Endothelial cell of umbilical vein (primary cell): ENCODE measurements around the gene SMIM24. TPM values are rescaled to one million over a fixed set of nuclear protein-coding genes. Genes with fewer than 3 reads are reported as not detected.

Experiments
- BruUV-seq: library from RNA; stranded (reverse); fragments of 400-500 nt; replicated peaks from 2 replicates; lab custom pipeline; 2021; lab: Mats Ljungman, UMichigan
- CTCF ChIA-PET: fragments of 300-600, 350-600 bp; sonication (Branson Sonifier 250); formaldehyde crosslinking; loops from one replicate; lab custom pipeline; 2021; ENCODE audit warnings: antibody characterized with exemption, inconsistent platforms; lab: Charles Lee
- POLR2A ChIA-PET: fragments of 300-600, 350-600 bp; sonication (Branson Sonifier 250); formaldehyde crosslinking; loops from one replicate; lab custom pipeline; 2021; ENCODE audit warnings: antibody characterized with exemption, inconsistent platforms; lab: Charles Lee
- DNase-seq: peaks from one replicate; pipeline ENCODE4 v3.0.0-alpha.2; 2011; ENCODE audit warnings: low read depth, low spot score
- FAIRE-seq: peaks from 2 replicates; lab custom pipeline; 2011; peaks lifted over from hg19 to GRCh38; lab: Jason Lieb, UNC
- H2AFZ ChIP-seq: 2 replicates; pipeline ENCODE4 v1.6.0; 2012; ENCODE audit warnings: low read depth, low read length, control low read depth, inconsistent platforms
- H3K27ac ChIP-seq: 2 replicates; pipeline ENCODE4 v1.5.1; 2011; ENCODE audit warnings: low read depth, mild to moderate bottlenecking, control low read depth, low read length, moderate library complexity; ENCODE audit not compliant: insufficient read depth
- H3K27me3 ChIP-seq, 2 experiments: 2 replicates each; pipeline versions ENCODE4 v1.6.0 to v1.6.1; 2011; ENCODE audit warnings: low read length in 2 of 2, mixed read lengths in 1 of 2; ENCODE audit not compliant: control insufficient read depth in 2 of 2, insufficient read depth in 2 of 2
- H3K36me3 ChIP-seq, 2 experiments: 2 replicates in 1 of 2; 3 replicates in 1 of 2; pipeline ENCODE4 v1.5.1; 2011; ENCODE audit warnings: low read length in 2 of 2, mild to moderate bottlenecking in 1 of 2, moderate library complexity in 1 of 2; ENCODE audit not compliant: control insufficient read depth in 2 of 2, insufficient read depth in 2 of 2; ENCODE audit errors: extremely low read depth in 1 of 2
- H3K4me1 ChIP-seq: 3 replicates; pipeline ENCODE4 v1.5.1; 2011; ENCODE audit warnings: mild to moderate bottlenecking, low read length; ENCODE audit not compliant: control insufficient read depth, insufficient read depth; ENCODE audit errors: extremely low read depth
- H3K4me2 ChIP-seq: 2 replicates; pipeline ENCODE4 v1.6.1; 2011; ENCODE audit warnings: low read length, control low read depth, mixed read lengths; ENCODE audit not compliant: insufficient read depth
- H3K4me3 ChIP-seq, 3 experiments: fragments of 200-600 bp in 1 of 3; sonication (generic), shearing (Covaris generic) in 1 of 3; replicated peaks in 1 of 3; 2 replicates each; pipeline ENCODE4 v1.5.1; 2011 to 2016; ENCODE audit warnings: control low read depth in 3 of 3, low read length in 3 of 3, mild to moderate bottlenecking in 2 of 3, inconsistent platforms in 1 of 3, low read depth in 1 of 3, moderate library complexity in 1 of 3; ENCODE audit not compliant: insufficient read depth in 1 of 3
- H3K79me2 ChIP-seq: 2 replicates; pipeline ENCODE4 v1.6.0; 2012; ENCODE audit warnings: low read length, inconsistent platforms; ENCODE audit not compliant: control insufficient read depth, insufficient read depth
- H3K9ac ChIP-seq: replicated peaks from 2 replicates; pipeline ENCODE3; 2011; ENCODE audit warnings: low read length, control low read depth; ENCODE audit not compliant: insufficient read depth; ENCODE audit errors: extremely low read depth
- H3K9me1 ChIP-seq: replicated peaks from 3 replicates; pipeline ENCODE4 v1.6.0; 2011; ENCODE audit warnings: mild to moderate bottlenecking, low read length; ENCODE audit not compliant: control insufficient read depth, insufficient read depth; ENCODE audit errors: extremely low read depth
- H3K9me3 ChIP-seq: replicated peaks from 2 replicates; pipeline ENCODE4 v1.5.1; 2012; ENCODE audit warnings: low read length, inconsistent platforms; ENCODE audit not compliant: control insufficient read depth, insufficient read depth
- H4K20me1 ChIP-seq: replicated peaks from 2 replicates; pipeline ENCODE3; 2011; ENCODE audit warnings: mild to moderate bottlenecking, low read length; ENCODE audit not compliant: control insufficient read depth, insufficient read depth; ENCODE audit errors: extremely low read depth
- EZH2 ChIP-seq: IDR thresholded peaks from 2 replicates; pipeline ENCODE4 v1.6.1; 2012; ENCODE audit warnings: borderline replicate concordance, low read depth, mild to moderate bottlenecking, moderate library complexity, low read length, inconsistent platforms; ENCODE audit not compliant: severe bottlenecking
- FOS ChIP-seq: IDR thresholded peaks from 2 replicates; pipeline ENCODE4 v1.6.1; 2011; ENCODE audit warnings: mild to moderate bottlenecking, low read length, moderate library complexity, borderline replicate concordance; ENCODE audit not compliant: insufficient read depth
- GATA2 ChIP-seq: IDR thresholded peaks from 2 replicates; pipeline ENCODE4 v1.7.0; 2011; ENCODE audit warnings: low read depth, mild to moderate bottlenecking, moderate library complexity, mixed read lengths, low read length; ENCODE audit not compliant: insufficient read length, insufficient read depth
- JUN ChIP-seq: IDR thresholded peaks from 2 replicates; pipeline ENCODE4 v1.6.1; 2011; ENCODE audit warnings: borderline replicate concordance, low read depth; ENCODE audit not compliant: insufficient read length, insufficient read depth
- MYC ChIP-seq: IDR thresholded peaks from one replicate; pipeline ENCODE4 v1.6.1; 2011; ENCODE audit warnings: mild to moderate bottlenecking, low read depth, low read length
- POLR2A ChIP-seq: IDR thresholded peaks from 2 replicates; pipeline ENCODE4 v1.6.1; 2012; ENCODE audit warnings: low read depth, mild to moderate bottlenecking, control low read depth, low read length
- POLR2AphosphoS5 ChIP-seq: IDR thresholded peaks from 2 replicates; pipeline ENCODE4 v1.6.1; 2012; ENCODE audit warnings: low read depth, mild to moderate bottlenecking, control low read depth, low read length, moderate library complexity; ENCODE audit not compliant: insufficient read depth
- dilution Hi-C: fragments of 300-500 bp; cut with MboI; formaldehyde crosslinking; loops from one replicate; pipeline ENCODE4 v1.15.0; 2019; ENCODE audit warnings: low sequenced_read_pairs; ENCODE audit not compliant: extremely low pct_ligation_motif_present
- intact Hi-C: fragments of 100-400 bp; cut with micrococcal nuclease; formaldehyde crosslinking; loops from one replicate; pipeline ENCODE4 v1.10.0; 2022
- polyA plus RNA-seq, 4 experiments: library from polyadenylated mRNA; depleted of rRNA in 3 of 4; stranded (reverse) in 3 of 4; unstranded in 1 of 4; fragments of >200 nt; gene quantifications; 2 replicates each; pipeline versions ENCODE4 v1.2.1 to v1.2.3, GENCODE V29; 2011 to 2012; ENCODE audit warnings: missing spikeins in 1 of 4
- total RNA-seq: library from RNA; stranded (reverse); gene quantifications from 2 replicates; pipeline ENCODE4 v1.2.3, GENCODE V29; 2021
- TF ChIP-seq, protein P1 (sequence below), 2 donors: IDR thresholded peaks; 1 replicate in 1 of 2; 2 replicates in 1 of 2; pipeline ENCODE4 v1.5.1; 2011; ENCODE audit warnings: low read length in 2 of 2, mild to moderate bottlenecking in 2 of 2, moderate library complexity in 2 of 2, control low read depth in 1 of 2, inconsistent platforms in 1 of 2, low read depth in 1 of 2; ENCODE audit not compliant: insufficient read depth in 1 of 2; ENCODE audit errors: extremely low read depth in 1 of 2
- TF ChIP-seq, protein P2 (sequence below): IDR thresholded peaks from 2 replicates; pipeline ENCODE4 v1.6.1; 2011; ENCODE audit not compliant: insufficient read depth, insufficient read length

SMIM24 gene
- total and polyA plus RNA-seq, 2 donors (not counting 3 experiments of a cell fraction or from before 2014, with no cell fraction given), result not detected

DNA sequence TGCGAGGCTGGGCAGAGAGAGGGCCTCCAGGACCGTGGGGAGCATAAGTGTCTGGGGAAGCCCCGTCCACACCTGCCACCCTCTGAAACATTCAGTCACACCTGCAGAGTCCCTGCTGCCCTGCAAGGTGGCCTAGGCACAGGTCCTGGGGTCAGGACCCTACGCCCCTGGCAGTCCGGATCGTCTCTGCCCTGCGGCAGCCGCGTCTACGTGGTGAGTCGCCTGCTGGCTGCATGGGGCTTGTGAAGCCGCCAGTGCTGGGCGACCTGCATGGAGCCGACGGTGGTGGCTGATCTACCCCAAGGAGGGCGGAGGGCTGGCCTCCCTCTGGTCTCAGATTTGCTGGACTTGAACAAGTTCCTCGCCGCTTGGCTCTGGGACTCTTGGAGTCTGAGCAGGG lies 38.8 kb upstream of the SMIM24 start:
- H3K9me3 ChIP-seq, result no peaks in the 10 kb centered on the region
- ChIA-PET CTCF (no interaction called here), POLR2A (no interaction called here)
- FAIRE-seq (no peak), DNase-seq (no peak)
- H3K79me2 ChIP-seq, result peaks cover 71% of the 10 kb centered on the region
- no peak overlapping the region for H3K4me2 ChIP-seq
- intact Hi-C loops, result no loop called here
- no peak overlapping the region for H3K9ac ChIP-seq
- H4K20me1 ChIP-seq, result no peaks in the 10 kb centered on the region
- H3K4me1 ChIP-seq, result no peaks in the 10 kb centered on the region
- no peak overlapping the region for H3K4me3 ChIP-seq
- H3K36me3 ChIP-seq, result peaks cover 0 to 31% of the 10 kb centered on the region in 2 experiments
- TF ChIP-seq JUN (no peak), POLR2A (no peak), MYC (no peak), POLR2AphosphoS5 (no peak), GATA2 (no peak), EZH2 (no peak), FOS (no peak)
- TF ChIP-seq, protein P1, sequence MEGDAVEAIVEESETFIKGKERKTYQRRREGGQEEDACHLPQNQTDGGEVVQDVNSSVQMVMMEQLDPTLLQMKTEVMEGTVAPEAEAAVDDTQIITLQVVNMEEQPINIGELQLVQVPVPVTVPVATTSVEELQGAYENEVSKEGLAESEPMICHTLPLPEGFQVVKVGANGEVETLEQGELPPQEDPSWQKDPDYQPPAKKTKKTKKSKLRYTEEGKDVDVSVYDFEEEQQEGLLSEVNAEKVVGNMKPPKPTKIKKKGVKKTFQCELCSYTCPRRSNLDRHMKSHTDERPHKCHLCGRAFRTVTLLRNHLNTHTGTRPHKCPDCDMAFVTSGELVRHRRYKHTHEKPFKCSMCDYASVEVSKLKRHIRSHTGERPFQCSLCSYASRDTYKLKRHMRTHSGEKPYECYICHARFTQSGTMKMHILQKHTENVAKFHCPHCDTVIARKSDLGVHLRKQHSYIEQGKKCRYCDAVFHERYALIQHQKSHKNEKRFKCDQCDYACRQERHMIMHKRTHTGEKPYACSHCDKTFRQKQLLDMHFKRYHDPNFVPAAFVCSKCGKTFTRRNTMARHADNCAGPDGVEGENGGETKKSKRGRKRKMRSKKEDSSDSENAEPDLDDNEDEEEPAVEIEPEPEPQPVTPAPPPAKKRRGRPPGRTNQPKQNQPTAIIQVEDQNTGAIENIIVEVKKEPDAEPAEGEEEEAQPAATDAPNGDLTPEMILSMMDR (IDR thresholded peaks at IDR 0.05; ENCODE audit: extremely low read depth in 1 of 2, insufficient read depth in 1 of 2, low read depth in 1 of 2, low read length in 2 of 2), result no peak
- TF ChIP-seq, protein P2, sequence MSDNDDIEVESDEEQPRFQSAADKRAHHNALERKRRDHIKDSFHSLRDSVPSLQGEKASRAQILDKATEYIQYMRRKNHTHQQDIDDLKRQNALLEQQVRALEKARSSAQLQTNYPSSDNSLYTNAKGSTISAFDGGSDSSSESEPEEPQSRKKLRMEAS, result no peak
- dilution Hi-C loops, result no loop called here
- no TSS peak for BruUV-seq
- H3K27ac ChIP-seq, result no peak overlapping the region
- no peak overlapping the region for H2AFZ ChIP-seq
- no peaks in the 10 kb centered on the region for H3K27me3 ChIP-seq
- no peaks in the 10 kb centered on the region for H3K9me1 ChIP-seq
